AG20443 (cell line): ENCODE results near the gene ADI1.

Source experiments
- DNase-seq: peaks from one replicate; pipeline ENCODE4 v3.0.0; 2012; ENCODE audit warnings: low spot score, mixed read lengths

ADI1 gene

GRCh38 chr2:3519255-3520205 lies at the start of gene ADI1:
Gene ADI1 (minus strand): TSS chr2:3519531. CDS start chr2:3519487, 44 bp downstream.
- DNase-seq: peak; percentile 86

- DNase-seq: no peak
These were observed 47.5 kb upstream of the ADI1 start for GRCh38 chr2:3566806-3567205.

- DNase-seq: no peak
These were observed 45.8 kb upstream of the ADI1 start for GRCh38 chr2:3565117-3565516.

- DNase-seq: no peak
These were observed 44.2 kb upstream of the ADI1 start for GRCh38 chr2:3563521-3563976.

GRCh38 chr2:3558205-3559014 lies 39.1 kb upstream of the ADI1 start, which contains the start of gene RNASEH1:
Gene RNASEH1 (minus strand): TSS chr2:3558333. CDS start chr2:3558260, 73 bp downstream.
- DNase-seq: peak; percentile 100

- DNase-seq: no peak
These were observed 38.4 kb upstream of the ADI1 start for GRCh38 chr2:3557639-3558204.

GRCh38 chr2:3553946-3554345 lies 34.6 kb upstream of the ADI1 start:
- no peak for DNase-seq

GRCh38 chr2:3547915-3548314 lies 28.6 kb upstream of the ADI1 start:
- DNase-seq: no peak

GRCh38 chr2:3545788-3546478 lies 26.6 kb upstream of the ADI1 start:
- DNase-seq: no peak

GRCh38 chr2:3543023-3543683 lies 23.8 kb upstream of the ADI1 start:
- DNase-seq: no peak

- no peak for DNase-seq
These were observed 22.8 kb upstream of the ADI1 start for GRCh38 chr2:3542107-3542506.

- no peak for DNase-seq
These were observed 20.5 kb upstream of the ADI1 start for GRCh38 chr2:3539836-3540235.

GRCh38 chr2:3536682-3537632 lies 17.6 kb upstream of the ADI1 start:
- peak; percentile 74 for DNase-seq

GRCh38 chr2:3535794-3536681 lies 16.7 kb upstream of the ADI1 start:
- peak; percentile 91 for DNase-seq

GRCh38 chr2:3535467-3535793 lies 16.1 kb upstream of the ADI1 start:
- no peak for DNase-seq

GRCh38 chr2:3534251-3534814 lies 15.0 kb upstream of the ADI1 start:
- no peak for DNase-seq

- no peak for DNase-seq
These were observed 14.5 kb upstream of the ADI1 start for GRCh38 chr2:3533836-3534235.

GRCh38 chr2:3532941-3533340 lies 13.6 kb upstream of the ADI1 start:
- DNase-seq: no peak
